H1 (cell line): ENCODE measurements around the gene TRIP11.

Experiments
- CBX5 ChIP-seq: fragments of 300-800, 300-1000 bp; sonication (generic); IDR thresholded peaks from 2 replicates; pipeline ENCODE4 v1.7.1; 2016; ENCODE audit warnings: antibody characterized with exemption, low read length, low read depth
- CHD2 ChIP-seq: IDR thresholded peaks from 2 replicates; pipeline ENCODE4 v1.6.1; 2012; ENCODE audit warnings: low read length, improper control_type of control experiment
- CTCF ChIP-seq, 3 experiments: IDR thresholded peaks; 1 replicate in 2 of 3; 2 replicates in 1 of 3; pipeline versions ENCODE4 v1.5.1 to v1.6.1; 2011; ENCODE audit warnings: low read length in 3 of 3, mild to moderate bottlenecking in 3 of 3, inconsistent platforms in 2 of 3, low read depth in 1 of 3, moderate library complexity in 1 of 3; ENCODE audit not compliant: insufficient read depth in 1 of 3; ENCODE audit errors: control extremely low read depth in 1 of 3
- EGR1 ChIP-seq: IDR thresholded peaks from 2 replicates; pipeline ENCODE4 v1.6.1; 2011; ENCODE audit warnings: low read depth, low read length, borderline replicate concordance
- EP300 ChIP-seq, 2 experiments: IDR thresholded peaks; 1 replicate in 1 of 2; 2 replicates in 1 of 2; pipeline ENCODE4 v1.6.1; 2011 to 2012; ENCODE audit warnings: low read depth in 2 of 2, low read length in 2 of 2, mild to moderate bottlenecking in 2 of 2, borderline replicate concordance in 1 of 2, inconsistent platforms in 1 of 2, moderate library complexity in 1 of 2
- EZH2 ChIP-seq: fragments of 200-600 bp; sonication (generic); IDR thresholded peaks from 2 replicates; pipeline ENCODE4 v1.7.1; 2012; ENCODE audit warnings: low read depth, mild to moderate bottlenecking, moderate library complexity, low read length, inconsistent platforms; ENCODE audit not compliant: severe bottlenecking
- JUN ChIP-seq: IDR thresholded peaks from 2 replicates; pipeline ENCODE4 v1.6.1; 2011; ENCODE audit warnings: low read depth, mild to moderate bottlenecking, improper control_type of control experiment, low read length
- POLR2A ChIP-seq, 2 experiments: IDR thresholded peaks; 1 replicate in 1 of 2; 2 replicates in 1 of 2; pipeline ENCODE4 v1.6.1; 2011; ENCODE audit warnings: low read depth in 2 of 2, low read length in 2 of 2, mild to moderate bottlenecking in 2 of 2; ENCODE audit errors: control extremely low read depth in 1 of 2
- RNF2 ChIP-seq: fragments of 200-900, 300-1000 bp; sonication (generic); IDR thresholded peaks from 2 replicates; pipeline ENCODE4 v1.7.1; 2016; ENCODE audit warnings: borderline replicate concordance, low read depth, mild to moderate bottlenecking, antibody characterized with exemption, low read length; ENCODE audit not compliant: poor library complexity, severe bottlenecking; ENCODE audit errors: missing control alignments
- SIRT6 ChIP-seq: IDR thresholded peaks from one replicate; pipeline ENCODE4 v1.7.1; 2012; ENCODE audit warnings: low read length, inconsistent platforms
- YY1 ChIP-seq: IDR thresholded peaks from 2 replicates; pipeline ENCODE4 v1.6.1; 2011; ENCODE audit warnings: low read depth, mild to moderate bottlenecking, low read length

- TF ChIP-seq CTCF (IDR thresholded peaks at IDR 0.05; ENCODE audit: control extremely low read depth in 1 of 3, insufficient read depth in 1 of 3, low read depth in 1 of 3, low read length in 3 of 3) (no peak), RNF2 (no peak), POLR2A (IDR thresholded peaks at IDR 0.05; ENCODE audit: control extremely low read depth in 1 of 2, low read depth in 2 of 2, low read length in 2 of 2) (no peak), YY1 (no peak), EZH2 (no peak), EP300 (IDR thresholded peaks at IDR 0.05; ENCODE audit: borderline replicate concordance in 1 of 2, low read depth in 2 of 2, low read length in 2 of 2) (no peak), CHD2 (no peak), EGR1 (no peak), JUN (no peak), SIRT6 (no peak), CBX5 (no peak)
Observed at GRCh38 chr14:91920526-91920925, 119.3 kb downstream of the TRIP11 start.
